Suprapubic skin (tissue), 4 donors: ENCODE data around the gene TRIM28. TPM values are rescaled to one million over a fixed set of nuclear protein-coding genes. Genes with fewer than 3 reads are reported as not detected.

ENCODE experiments used
- DNase-seq, 2 donors: peaks; one replicate each; pipeline ENCODE4 v3.0.0-alpha.2; 2019; ENCODE audit warnings: low spot score in 2 of 2
- H3K27ac ChIP-seq: fragments of 200-600 bp; sonication (generic); one replicate; pipeline ENCODE4 v1.5.1; 2019
- H3K27me3 ChIP-seq: fragments of 200-600 bp; sonication (generic); one replicate; pipeline ENCODE4 v1.5.1; 2019
- H3K36me3 ChIP-seq: fragments of 200-600 bp; sonication (generic); one replicate; pipeline ENCODE4 v1.5.1; 2019
- H3K4me1 ChIP-seq: fragments of 200-600 bp; sonication (generic); one replicate; pipeline ENCODE4 v1.5.1; 2019
- H3K4me3 ChIP-seq: fragments of 200-600 bp; sonication (generic); one replicate; pipeline ENCODE4 v1.5.1; 2019; ENCODE audit warnings: mild to moderate bottlenecking
- H3K9me3 ChIP-seq: fragments of 200-600 bp; sonication (generic); one replicate; pipeline ENCODE4 v1.5.1; 2019
- CTCF ChIP-seq, 2 donors: fragments of 200-600 bp in 1 of 2; fragments of 450-650 bp in 1 of 2; sonication (generic) in 1 of 2; IDR thresholded peaks; one replicate each; pipeline ENCODE4 v1.5.1; 2016 to 2019; ENCODE audit warnings: antibody characterized with exemption in 2 of 2, mild to moderate bottlenecking in 1 of 2, moderate library complexity in 1 of 2
- EP300 ChIP-seq: sonication (generic); formaldehyde crosslinking; IDR thresholded peaks from one replicate; pipeline ENCODE4 v1.6.1; 2017; ENCODE audit warnings: antibody characterized with exemption
- POLR2A ChIP-seq, 2 donors: fragments of 450-650 bp; IDR thresholded peaks; one replicate each; pipeline ENCODE4 v1.6.1; 2017; ENCODE audit warnings: antibody characterized with exemption in 2 of 2, mild to moderate bottlenecking in 2 of 2, moderate library complexity in 2 of 2
- POLR2AphosphoS5 ChIP-seq, 3 donors: sonication (generic); formaldehyde crosslinking; IDR thresholded peaks; one replicate each; pipeline ENCODE4 v1.6.1; 2017; ENCODE audit warnings: antibody characterized with exemption in 3 of 3
- WGBS: methylation state at CpG from one replicate; pipeline ENCODE4 v1.1.5; 2018; 5-methylcytosine and 5-hydroxymethylcytosine counted together
- total RNA-seq, 4 donors: library from RNA; depleted of rRNA; stranded (reverse); fragments of >200 nt; gene quantifications; one replicate each; pipeline ENCODE4 v1.1.0, GENCODE V29; 2016

TRIM28 gene
- total RNA-seq, 4 donors from 2014 or later, result 334 to 395 (median 360) TPM

GRCh38 chr19:58550362-58551122, 6.7 kb downstream of the TRIM28 start:
- DNase-seq, result peak in 1 of 2 donors; percentile 60
- Histone ChIP-seq H3K27me3 (no peaks in the 10 kb centered on the region), H3K4me1 (peaks cover 41% of the 10 kb centered on the region), H3K4me3 (no peak overlapping the region), H3K9me3 (no peaks in the 10 kb centered on the region), H3K36me3 (peaks cover 59% of the 10 kb centered on the region), H3K27ac (no peak overlapping the region)
- TF ChIP-seq POLR2A (IDR thresholded peaks at IDR 0.05), result no peak
- 87% methylated on average over 10 of the region's 13 CpGs for WGBS

- peaks cover 41% of the 10 kb centered on the region for H3K4me1 ChIP-seq
- 50% methylated on average over 1 of the region's 1 CpG for WGBS
- peak in 1 of 2 donors; percentile 43 for DNase-seq
- no peak overlapping the region for H3K27ac ChIP-seq
- H3K36me3 ChIP-seq, result peaks cover 64% of the 10 kb centered on the region
- H3K9me3 ChIP-seq, result no peaks in the 10 kb centered on the region
- H3K4me3 ChIP-seq, result no peak overlapping the region
- H3K27me3 ChIP-seq, result no peaks in the 10 kb centered on the region
- no peak for TF ChIP-seq CTCF (IDR thresholded peaks at IDR 0.05)
- TF ChIP-seq EP300, result no peak
- TF ChIP-seq POLR2AphosphoS5 (IDR thresholded peaks at IDR 0.05), result no peak
- TF ChIP-seq POLR2A (IDR thresholded peaks at IDR 0.05), result no peak
Measured at GRCh38 chr19:58551123-58551497, 7.2 kb downstream of the TRIM28 start.

GRCh38 chr19:58551577-58552471, 8.0 kb downstream of the TRIM28 start:
- no peak overlapping the region for H3K4me3 ChIP-seq
- 93% methylated on average over 17 of the region's 18 CpGs for WGBS
- peaks cover 41% of the 10 kb centered on the region for H3K4me1 ChIP-seq

GRCh38 chr19:58552655-58553054, 8.8 kb downstream of the TRIM28 start:
- Histone ChIP-seq H3K27ac (no peak overlapping the region), H3K4me3 (no peak overlapping the region), H3K36me3 (peaks cover 66% of the 10 kb centered on the region), H3K4me1 (peaks cover 41% of the 10 kb centered on the region), H3K9me3 (no peaks in the 10 kb centered on the region), H3K27me3 (no peaks in the 10 kb centered on the region)
- no peak for DNase-seq
- WGBS, result 85% methylated on average over 2 of the region's 2 CpGs
- no peak for TF ChIP-seq POLR2A (IDR thresholded peaks at IDR 0.05)
- TF ChIP-seq CTCF (IDR thresholded peaks at IDR 0.05), result no peak
- TF ChIP-seq EP300, result no peak
- no peak for TF ChIP-seq POLR2AphosphoS5 (IDR thresholded peaks at IDR 0.05)

More at GRCh38 chr19:58551577-58552471, 8.0 kb downstream of the TRIM28 start:
- TF ChIP-seq POLR2A (IDR thresholded peaks at IDR 0.05) (no peak), CTCF (IDR thresholded peaks at IDR 0.05) (no peak), POLR2AphosphoS5 (IDR thresholded peaks at IDR 0.05) (no peak), EP300 (no peak)
- H3K27me3 ChIP-seq, result no peaks in the 10 kb centered on the region
- peak in 1 of 2 donors; percentile 49 for DNase-seq
- no peak overlapping the region for H3K27ac ChIP-seq
- peaks cover 71% of the 10 kb centered on the region for H3K36me3 ChIP-seq
- H3K9me3 ChIP-seq, result no peaks in the 10 kb centered on the region

GRCh38 chr19:58553799-58554493, 10.1 kb downstream of the TRIM28 start:
- DNase-seq, result peak in 1 of 2 donors; percentile 79
- 41% methylated on average over 18 of the region's 18 CpGs for WGBS
- TF ChIP-seq EP300 (no peak), POLR2A (IDR thresholded peaks at IDR 0.05) (no peak), POLR2AphosphoS5 (IDR thresholded peaks at IDR 0.05) (no peak), CTCF (IDR thresholded peaks at IDR 0.05) (no peak)
- peak overlapping the region; percentile 94 for H3K27ac ChIP-seq
- H3K36me3 ChIP-seq, result peaks cover 53% of the 10 kb centered on the region
- H3K27me3 ChIP-seq, result no peaks in the 10 kb centered on the region
- H3K4me3 ChIP-seq, result peak overlapping the region; percentile 71
- no peaks in the 10 kb centered on the region for H3K9me3 ChIP-seq
- H3K4me1 ChIP-seq, result peaks cover 43% of the 10 kb centered on the region
